Epithelial cell of proximal tubule (primary cell): ENCODE results near the gene COL25A1. TPM values are rescaled to one million over a fixed set of nuclear protein-coding genes. Genes with fewer than 3 reads are reported as not detected.

Experiments used
- DNase-seq: peaks from one replicate; pipeline ENCODE4 v3.0.0-alpha.2; 2011; ENCODE audit warnings: low read depth
- H3K4me3 ChIP-seq: 2 replicates; pipeline ENCODE4 v1.5.1; 2011; ENCODE audit warnings: low read depth, mild to moderate bottlenecking, low read length
- CTCF ChIP-seq: conservative IDR thresholded peaks from 2 replicates; pipeline ENCODE4 v1.5.1; 2012; ENCODE audit warnings: low read depth, mild to moderate bottlenecking, low read length
- total RNA-seq: library from RNA; depleted of rRNA; stranded (reverse); fragments of >200 nt; gene quantifications from 2 replicates; pipeline ENCODE4 v1.2.3, GENCODE V29; 2015

COL25A1 gene
- total RNA-seq, 1 donor from 2014 or later: 0.46 TPM

DNA sequence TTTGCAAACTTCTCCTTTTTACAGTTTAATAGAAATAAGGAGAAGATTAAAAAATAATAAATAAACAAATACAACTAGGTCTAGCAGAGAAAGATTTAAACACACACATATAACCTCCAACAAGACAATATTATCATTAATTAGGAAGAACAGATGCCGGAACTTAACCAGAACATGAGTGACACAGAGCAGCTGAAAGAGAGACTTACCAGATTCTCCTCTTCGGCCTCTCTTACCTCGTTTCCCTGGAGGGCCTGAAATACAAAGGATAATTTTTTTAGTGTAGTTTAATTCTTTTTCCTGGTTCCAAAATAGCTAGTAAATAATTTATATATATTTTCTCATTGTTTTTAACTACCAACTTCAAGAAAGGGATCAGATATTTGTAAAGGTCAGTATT is 252.5 kb downstream of the COL25A1 start:
- no peak overlapping the region for H3K4me3 ChIP-seq
- DNase-seq: no peak
- no peak for TF ChIP-seq CTCF

GRCh38 chr4:109046471-109047201 is 255.8 kb downstream of the COL25A1 start:
- no peak overlapping the region for H3K4me3 ChIP-seq
- TF ChIP-seq CTCF: no peak
- no peak for DNase-seq

DNA sequence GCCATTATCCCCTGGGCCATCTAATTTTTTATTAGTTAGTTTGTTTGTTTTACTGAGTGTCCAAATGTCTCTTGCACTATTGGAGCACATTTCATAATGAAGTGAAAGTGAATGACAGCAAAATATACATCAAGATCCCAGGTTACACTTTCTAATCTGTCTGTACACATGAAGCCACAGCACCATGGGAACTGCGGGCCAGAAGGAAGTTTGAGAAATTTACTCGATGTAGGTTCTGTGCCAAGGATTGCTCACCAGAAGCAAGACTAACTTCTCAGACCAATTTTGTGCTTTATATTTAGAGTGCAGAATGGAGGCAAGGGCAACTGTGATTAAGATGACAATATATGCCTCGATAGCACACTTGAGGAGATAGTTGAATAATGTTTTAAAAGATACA is 258.0 kb downstream of the COL25A1 start:
- H3K4me3 ChIP-seq: no peak overlapping the region
- TF ChIP-seq CTCF: no peak

GRCh38 chr4:109043286-109043685 is 259.2 kb downstream of the COL25A1 start:
- TF ChIP-seq CTCF: no peak
- DNase-seq: no peak
- no peak overlapping the region for H3K4me3 ChIP-seq

More for the DNA sequence above, 258.0 kb downstream of the COL25A1 start:
- DNase-seq: no peak

- H3K4me3 ChIP-seq: no peak overlapping the region
- TF ChIP-seq CTCF: no peak
- DNase-seq: no peak
Measured at GRCh38 chr4:109041463-109042360, 260.7 kb downstream of the COL25A1 start.

DNA sequence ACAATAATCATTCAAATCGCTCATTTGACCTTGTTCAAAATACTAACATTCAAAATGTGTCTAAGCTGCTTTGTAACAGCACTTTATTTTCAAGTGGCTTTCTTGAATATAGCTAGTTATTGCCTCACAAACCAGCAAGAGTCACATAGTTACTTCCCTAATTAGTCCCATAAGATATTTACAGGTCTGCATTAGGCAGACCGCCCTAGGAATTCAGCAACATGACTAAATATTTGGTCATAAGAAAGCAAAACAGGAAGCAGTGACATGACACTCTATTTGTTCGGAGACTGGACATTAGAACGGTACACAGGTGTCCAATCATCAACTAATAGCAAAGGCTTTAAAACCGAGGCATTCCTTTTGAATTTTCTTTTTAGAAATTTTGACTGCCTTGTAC is 262.0 kb downstream of the COL25A1 start:
- DNase-seq: no peak
- TF ChIP-seq CTCF: no peak
- no peak overlapping the region for H3K4me3 ChIP-seq
